NB4 (cell line): ENCODE data around the gene SMIM36.
A peak's percentile ranks its signal among the peaks of the same experiment; 100 is the strongest.

ENCODE experiments used
- DNase-seq: peaks from one replicate; pipeline ENCODE4 v3.0.0; 2010; ENCODE audit warnings: low read depth
- H3K4me3 ChIP-seq: one replicate; pipeline ENCODE4 v1.5.1; 2011; ENCODE audit warnings: mild to moderate bottlenecking, low read depth, low read length, moderate library complexity
- CTCF ChIP-seq: IDR thresholded peaks from one replicate; pipeline ENCODE4 v1.5.1; 2012; ENCODE audit warnings: low read depth, low read length
- MYC ChIP-seq: IDR thresholded peaks from 2 replicates; pipeline ENCODE4 v1.6.1; 2011; ENCODE audit warnings: low read depth, low read length
- POLR2A ChIP-seq: IDR thresholded peaks from 2 replicates; pipeline ENCODE4 v1.6.1; 2011; ENCODE audit warnings: mild to moderate bottlenecking; ENCODE audit not compliant: insufficient read length; ENCODE audit errors: extremely low read depth
- TF ChIP-seq, protein P1 (sequence below): IDR thresholded peaks from 2 replicates; pipeline ENCODE4 v1.6.1; 2011; ENCODE audit warnings: low read depth, low read length

Gene SMIM36

GRCh38 chr17:55444471-55445441 is 66.5 kb downstream of the SMIM36 start:
- H3K4me3 ChIP-seq = no peak overlapping the region
- no peak for TF ChIP-seq CTCF
- peak; percentile 39 for DNase-seq

- H3K4me3 ChIP-seq = no peak overlapping the region
- no peak for DNase-seq
- TF ChIP-seq, protein P1, sequence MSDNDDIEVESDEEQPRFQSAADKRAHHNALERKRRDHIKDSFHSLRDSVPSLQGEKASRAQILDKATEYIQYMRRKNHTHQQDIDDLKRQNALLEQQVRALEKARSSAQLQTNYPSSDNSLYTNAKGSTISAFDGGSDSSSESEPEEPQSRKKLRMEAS = no peak
- TF ChIP-seq CTCF = no peak
- no peak for TF ChIP-seq POLR2A
- TF ChIP-seq MYC = no peak
Observed at GRCh38 chr17:55443904-55444303, 67.3 kb downstream of the SMIM36 start.

- TF ChIP-seq CTCF (no peak), MYC (no peak), POLR2A (no peak)
- TF ChIP-seq, protein P1 = no peak
- no peak overlapping the region for H3K4me3 ChIP-seq
- DNase-seq = no peak
Observed at GRCh38 chr17:55442953-55443683, 68.1 kb downstream of the SMIM36 start.

GRCh38 chr17:55442462-55442861 is 68.8 kb downstream of the SMIM36 start:
- TF ChIP-seq POLR2A (no peak), MYC (no peak), CTCF (no peak)
- TF ChIP-seq, protein P1 = no peak
- no peak for DNase-seq
- H3K4me3 ChIP-seq = no peak overlapping the region

GRCh38 chr17:55441544-55441943 is 69.7 kb downstream of the SMIM36 start:
- H3K4me3 ChIP-seq = no peak overlapping the region
- no peak for TF ChIP-seq POLR2A
- no peak for TF ChIP-seq MYC
- TF ChIP-seq CTCF = no peak
- TF ChIP-seq, protein P1 = no peak
- no peak for DNase-seq

DNA sequence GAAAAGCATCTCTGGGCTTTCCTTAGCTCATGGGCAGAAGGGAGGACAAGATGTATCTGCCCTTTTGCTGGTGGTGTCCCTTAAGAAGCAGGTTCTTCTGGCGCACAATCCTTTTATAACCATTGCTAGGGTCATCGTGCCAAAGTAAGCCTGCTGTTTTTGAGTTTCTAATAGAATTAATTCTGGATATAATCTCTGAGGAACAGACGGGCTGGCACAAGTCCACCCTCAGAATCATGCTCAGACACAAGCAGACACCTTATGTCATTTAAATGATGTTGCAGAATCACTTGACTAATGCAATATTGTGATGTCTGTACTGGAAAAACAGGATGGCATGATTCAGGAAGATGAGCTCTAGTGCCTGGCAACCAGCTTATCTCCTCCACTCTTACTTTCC is 70.9 kb downstream of the SMIM36 start:
- no peak overlapping the region for H3K4me3 ChIP-seq
- no peak for DNase-seq

More for the DNA sequence above, 70.9 kb downstream of the SMIM36 start:
- no peak for TF ChIP-seq POLR2A
- TF ChIP-seq, protein P1 = no peak
- no peak for TF ChIP-seq MYC
- TF ChIP-seq CTCF = no peak
